Common myeloid progenitor, CD34-positive (primary cell): ENCODE results near the gene PRPF8. TPM values are rescaled to one million over a fixed set of nuclear protein-coding genes. Genes with fewer than 3 reads are reported as not detected.

Experiments
- CTCF ChIA-PET: fragments of 350-600 bp; sonication (Branson Sonifier 250); formaldehyde crosslinking; loops from one replicate; lab custom pipeline; 2021; ENCODE audit warnings: antibody characterized with exemption; lab: Charles Lee
- POLR2A ChIA-PET: fragments of 350-600 bp; sonication (Branson Sonifier 250); formaldehyde crosslinking; loops from one replicate; lab custom pipeline; 2021; ENCODE audit warnings: antibody characterized with exemption; lab: Charles Lee
- DNase-seq, 3 donors: peaks; one replicate each; pipeline versions ENCODE4 v3.0.0 to v3.0.0-alpha.2; 2013
- H3K27ac ChIP-seq, 2 experiments: 1 replicate in 1 of 2; 2 replicates in 1 of 2; pipeline ENCODE4 v1.7.0; 2013; ENCODE audit warnings: inconsistent platforms in 2 of 2, low read length in 2 of 2, mild to moderate bottlenecking in 2 of 2, low read depth in 1 of 2, moderate library complexity in 1 of 2; ENCODE audit not compliant: severe bottlenecking in 2 of 2, insufficient read depth in 1 of 2, poor library complexity in 1 of 2
- H3K27me3 ChIP-seq, 5 experiments: replicated peaks in 2 of 5; 1 replicate in 3 of 5; 2 replicates in 2 of 5; pipeline versions ENCODE4 v1.6.1 to v1.7.0; 2013; ENCODE audit warnings: low read length in 4 of 5, mild to moderate bottlenecking in 2 of 5, moderate library complexity in 2 of 5, inconsistent platforms in 1 of 5; ENCODE audit not compliant: insufficient read depth in 5 of 5, control insufficient read depth in 4 of 5
- H3K36me3 ChIP-seq, 4 experiments: 1 replicate in 2 of 4; 2 replicates in 2 of 4; pipeline versions ENCODE4 v1.6.1 to v1.7.0; 2013; ENCODE audit warnings: low read length in 3 of 4, control low read depth in 1 of 4, mild to moderate bottlenecking in 1 of 4; ENCODE audit not compliant: control insufficient read depth in 4 of 4, insufficient read depth in 4 of 4
- H3K4me1 ChIP-seq, 4 experiments: 1 replicate in 3 of 4; 2 replicates in 1 of 4; pipeline versions ENCODE4 v1.6.1 to v1.7.1; 2013; ENCODE audit warnings: low read length in 3 of 4, mild to moderate bottlenecking in 3 of 4, control low read depth in 1 of 4, inconsistent platforms in 1 of 4, moderate library complexity in 1 of 4; ENCODE audit not compliant: control insufficient read depth in 4 of 4, insufficient read depth in 4 of 4; ENCODE audit errors: control extremely low read depth in 1 of 4
- H3K4me3 ChIP-seq, 7 experiments: 1 replicate in 4 of 7; 2 replicates in 3 of 7; pipeline versions ENCODE4 v1.5.1 to v1.7.0; 2013; ENCODE audit warnings: mild to moderate bottlenecking in 7 of 7, low read length in 6 of 7, moderate library complexity in 6 of 7, inconsistent platforms in 2 of 7, low read depth in 2 of 7, control low read depth in 1 of 7; ENCODE audit not compliant: insufficient read depth in 4 of 7, control insufficient read depth in 1 of 7; ENCODE audit errors: extremely low read depth in 1 of 7
- H3K9me3 ChIP-seq, 5 experiments: 1 replicate in 4 of 5; 2 replicates in 1 of 5; pipeline versions ENCODE4 v1.6.1 to v1.7.1; 2013; ENCODE audit warnings: low read length in 4 of 5, mild to moderate bottlenecking in 2 of 5, inconsistent platforms in 1 of 5, low read depth in 1 of 5, moderate library complexity in 1 of 5; ENCODE audit not compliant: control insufficient read depth in 4 of 5, insufficient read depth in 2 of 5; ENCODE audit errors: control extremely low read depth in 1 of 5
- whole genome bisulfite sequencing: methylation state at CpG from one replicate; pipeline ENCODE4 v1.1.5; 2013; ENCODE audit not compliant: insufficient coverage; 5-methylcytosine and 5-hydroxymethylcytosine counted together
- polyA plus RNA-seq: library from polyadenylated mRNA; unstranded; fragments of 120-200 nt; gene quantifications from one replicate; pipeline ENCODE4 v1.2.1, GENCODE V29; 2013

The PRPF8 gene
- 146 TPM for polyA plus RNA-seq

GRCh38 chr17:1684378-1685189 lies at the start of gene PRPF8:
Gene PRPF8 (minus strand): TSS chr17:1684867. CDS start chr17:1684571, 296 bp downstream.
- 0% methylated on average over 60 of the region's 72 CpGs for WGBS
- Histone ChIP-seq H3K9me3 (no peaks in the 10 kb centered on the region), H3K4me1 (peaks cover 0 to 13% (median 10%) of the 10 kb centered on the region in 4 experiments), H3K27me3 (no peaks in the 10 kb centered on the region), H3K27ac (peak within 1 kb of the TSS; percentile 80 to 94), H3K36me3 (peaks cover 15 to 38% (median 32%) of the 10 kb centered on the region in 4 experiments), H3K4me3 (peak within 1 kb of the TSS; percentile 79 to 94 (median 91))
- POLR2A ChIA-PET: interaction anchor here (0.5 to 1.9 kb wide), 11 partner anchors 9 to 107 kb away, joined by 3 to 8 read pairs (median 3); partner anchors contain the start of genes RILP and WDR81
- peak; percentile 97 to 99 (median 98) for DNase-seq
- CTCF ChIA-PET: interaction anchor here (0.6 to 2.1 kb wide), 4 partner anchors 9 to 99 kb away, joined by 3 to 14 read pairs (median 4); no protein-coding TSS in a partner anchor

- no peaks in the 10 kb centered on the region for H3K27me3 ChIP-seq
- CTCF ChIA-PET: no interaction called here
- H3K27ac ChIP-seq: no peak overlapping the region
- peaks cover 5 to 63% (median 51%) of the 10 kb centered on the region in 4 experiments for H3K36me3 ChIP-seq
- H3K4me1 ChIP-seq: peaks cover 0 to 8% (median 0%) of the 10 kb centered on the region in 4 experiments
- no peak overlapping the region for H3K4me3 ChIP-seq
- WGBS: 97% methylated on average over 38 of the region's 38 CpGs
- POLR2A ChIA-PET: no interaction called here
- DNase-seq: no peak
- peaks cover 0 to 2% (median 0%) of the 10 kb centered on the region in 5 experiments for H3K9me3 ChIP-seq
Observed at GRCh38 chr17:1733759-1734158, 49.1 kb upstream of the PRPF8 start.

GRCh38 chr17:1732833-1733321 lies 48.2 kb upstream of the PRPF8 start:
- H3K4me1 ChIP-seq: peaks cover 0 to 8% (median 0%) of the 10 kb centered on the region in 4 experiments
- H3K4me3 ChIP-seq: no peak overlapping the region
- H3K27ac ChIP-seq: no peak overlapping the region
- WGBS: 85% methylated on average over 10 of the region's 11 CpGs
- H3K36me3 ChIP-seq: peaks cover 5 to 65% (median 50%) of the 10 kb centered on the region in 4 experiments
- no peaks in the 10 kb centered on the region for H3K9me3 ChIP-seq
- ChIA-PET CTCF (no interaction called here), POLR2A (no interaction called here)
- no peaks in the 10 kb centered on the region for H3K27me3 ChIP-seq
- DNase-seq: no peak

- DNase-seq: no peak
- Histone ChIP-seq H3K27ac (no peak overlapping the region), H3K4me3 (no peak overlapping the region), H3K36me3 (peaks cover 5 to 65% (median 49%) of the 10 kb centered on the region in 4 experiments), H3K4me1 (peaks cover 0 to 8% (median 0%) of the 10 kb centered on the region in 4 experiments), H3K27me3 (no peaks in the 10 kb centered on the region), H3K9me3 (no peaks in the 10 kb centered on the region)
- ChIA-PET POLR2A (no interaction called here), CTCF (interaction anchor here (1.0 to 1.4 kb wide), 2 partner anchors 11 to 50 kb away, joined by 3 to 5 read pairs; no protein-coding TSS in a partner anchor)
- WGBS: 100% methylated on average over 19 of the region's 22 CpGs
Observed at GRCh38 chr17:1732241-1732832, 47.7 kb upstream of the PRPF8 start.

GRCh38 chr17:1731194-1731506 lies 46.5 kb upstream of the PRPF8 start:
- H3K4me3 ChIP-seq: no peak overlapping the region
- POLR2A ChIA-PET: no interaction called here

GRCh38 chr17:1730326-1731193 lies 45.9 kb upstream of the PRPF8 start:
- POLR2A ChIA-PET: no interaction called here

More at GRCh38 chr17:1731194-1731506, 46.5 kb upstream of the PRPF8 start:
- WGBS: 96% methylated on average over 4 of the region's 10 CpGs
- CTCF ChIA-PET: interaction anchor here (1.0 to 1.4 kb wide), 3 partner anchors 10 to 52 kb away, joined by 3 to 6 read pairs (median 5); no protein-coding TSS in a partner anchor
- peaks cover 0 to 4% (median 0%) of the 10 kb centered on the region in 4 experiments for H3K4me1 ChIP-seq
- no peak for DNase-seq
- H3K27ac ChIP-seq: peak overlapping the region in 1 of 2 experiments; percentile 34
- no peaks in the 10 kb centered on the region for H3K9me3 ChIP-seq
- H3K27me3 ChIP-seq: no peaks in the 10 kb centered on the region
- peaks cover 5 to 66% (median 49%) of the 10 kb centered on the region in 4 experiments for H3K36me3 ChIP-seq

More at GRCh38 chr17:1730326-1731193, 45.9 kb upstream of the PRPF8 start:
- DNase-seq: peak; percentile 36 to 74 (median 55)
- Histone ChIP-seq H3K4me3 (no peak overlapping the region), H3K36me3 (peaks cover 5 to 67% (median 47%) of the 10 kb centered on the region in 4 experiments), H3K27me3 (no peaks in the 10 kb centered on the region), H3K4me1 (peaks cover 0 to 9% (median 1%) of the 10 kb centered on the region in 4 experiments), H3K9me3 (no peaks in the 10 kb centered on the region), H3K27ac (peak overlapping the region in 1 of 2 experiments; percentile 34)
- CTCF ChIA-PET: interaction anchor here (1.0 to 1.4 kb wide), 4 partner anchors 9 to 81 kb away, joined by 3 to 6 read pairs (median 4); partner anchors contain the start of gene RILP
- 97% methylated on average over 27 of the region's 40 CpGs for WGBS
